Eye (tissue), 1 donor: ENCODE data around the gene PPP1R16B.
A peak's percentile ranks its signal among the peaks of the same experiment; 100 is the strongest.

Experiments used
- DNase-seq: peaks from one replicate; pipeline ENCODE4 v3.0.0-alpha.2; 2015

Gene PPP1R16B

DNA sequence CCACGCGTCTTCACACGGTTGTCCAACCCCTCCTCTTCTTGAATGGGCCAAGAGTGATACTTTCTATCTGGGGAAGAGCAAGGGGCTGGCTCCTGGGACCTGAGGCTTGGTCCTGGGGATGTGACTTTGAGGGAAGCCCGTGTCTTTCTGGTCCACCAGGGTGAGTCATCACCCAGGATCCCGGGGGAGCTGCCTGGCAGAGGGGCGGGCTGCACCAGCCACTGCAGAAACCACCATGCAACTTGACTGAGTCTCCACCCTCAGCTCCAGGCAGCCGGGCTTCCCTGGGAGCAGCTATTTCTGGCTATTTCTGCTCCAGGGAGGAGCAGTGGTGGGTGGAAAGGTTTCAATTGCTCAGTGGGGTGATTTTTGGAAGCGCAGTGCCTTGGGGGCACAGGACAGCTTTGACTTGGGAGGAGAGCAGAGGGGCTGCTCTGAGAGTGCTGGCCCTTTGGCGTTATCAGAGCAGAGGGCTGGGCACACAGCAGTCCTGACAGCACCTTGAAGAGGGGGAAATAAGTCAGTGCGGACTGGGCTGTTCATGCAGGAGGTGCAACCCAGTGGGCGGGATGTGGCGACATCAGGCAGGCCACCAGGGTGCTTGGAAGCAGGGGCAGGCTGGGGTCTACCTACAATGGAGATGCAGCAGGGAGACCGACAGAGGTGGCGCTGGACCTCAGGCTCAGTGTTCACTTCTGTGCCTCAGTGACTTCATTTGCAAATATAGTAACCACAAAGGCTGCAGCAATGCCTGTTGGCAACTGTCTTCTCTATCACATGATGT lies 75.6 kb downstream of the PPP1R16B start:
- no peak for DNase-seq

DNA sequence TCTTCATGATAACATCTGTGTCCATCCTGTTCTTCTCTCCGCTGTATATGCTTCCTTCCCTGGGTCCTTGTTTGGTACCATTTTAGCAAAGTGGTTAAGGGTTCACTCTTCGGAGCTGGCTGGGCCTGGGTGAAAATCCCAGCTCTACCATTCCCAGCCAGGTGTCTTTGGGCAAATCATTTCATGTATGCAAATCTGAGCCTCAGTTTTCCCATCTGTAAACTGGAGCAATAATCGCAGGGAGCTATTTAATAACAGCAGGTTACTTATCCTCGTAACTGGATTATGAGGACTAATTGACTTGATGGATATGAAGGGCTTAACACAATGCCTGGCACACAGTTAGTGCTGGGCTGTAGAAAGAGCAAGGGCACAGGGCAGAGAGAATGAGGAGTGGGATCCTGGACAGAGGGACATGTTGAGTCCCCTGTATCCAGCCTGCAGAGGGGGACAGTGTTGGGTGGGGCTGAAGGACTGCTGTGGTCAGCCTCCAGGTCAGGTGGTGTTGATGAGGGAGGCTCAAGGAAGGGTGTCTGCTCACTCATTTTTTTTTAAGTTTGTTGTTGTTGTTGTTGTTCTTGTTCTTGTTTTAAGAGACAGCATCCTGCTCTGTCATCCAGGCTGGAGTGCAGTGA lies 76.4 kb downstream of the PPP1R16B start:
- DNase-seq: no peak

DNA sequence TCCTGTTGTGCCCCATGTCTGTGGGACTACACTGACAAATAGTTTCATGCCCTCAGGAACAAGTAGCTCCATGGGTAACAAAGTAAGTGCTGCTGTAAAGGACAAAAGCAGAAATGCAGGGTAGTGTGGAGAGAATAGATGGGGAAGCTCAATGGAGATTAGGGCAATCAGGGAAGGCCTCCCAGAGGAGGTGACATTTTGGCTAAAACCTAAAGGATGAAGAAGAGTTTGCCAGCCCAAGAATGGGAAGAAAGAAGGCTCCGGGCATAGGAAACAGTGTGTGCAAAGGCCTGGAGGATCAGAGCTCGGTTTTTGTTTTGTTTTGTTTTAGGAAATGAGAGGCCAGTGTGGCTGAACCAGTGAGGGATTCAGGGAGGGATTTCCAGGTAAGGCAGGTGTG lies 77.1 kb downstream of the PPP1R16B start:
- DNase-seq: no peak

DNA sequence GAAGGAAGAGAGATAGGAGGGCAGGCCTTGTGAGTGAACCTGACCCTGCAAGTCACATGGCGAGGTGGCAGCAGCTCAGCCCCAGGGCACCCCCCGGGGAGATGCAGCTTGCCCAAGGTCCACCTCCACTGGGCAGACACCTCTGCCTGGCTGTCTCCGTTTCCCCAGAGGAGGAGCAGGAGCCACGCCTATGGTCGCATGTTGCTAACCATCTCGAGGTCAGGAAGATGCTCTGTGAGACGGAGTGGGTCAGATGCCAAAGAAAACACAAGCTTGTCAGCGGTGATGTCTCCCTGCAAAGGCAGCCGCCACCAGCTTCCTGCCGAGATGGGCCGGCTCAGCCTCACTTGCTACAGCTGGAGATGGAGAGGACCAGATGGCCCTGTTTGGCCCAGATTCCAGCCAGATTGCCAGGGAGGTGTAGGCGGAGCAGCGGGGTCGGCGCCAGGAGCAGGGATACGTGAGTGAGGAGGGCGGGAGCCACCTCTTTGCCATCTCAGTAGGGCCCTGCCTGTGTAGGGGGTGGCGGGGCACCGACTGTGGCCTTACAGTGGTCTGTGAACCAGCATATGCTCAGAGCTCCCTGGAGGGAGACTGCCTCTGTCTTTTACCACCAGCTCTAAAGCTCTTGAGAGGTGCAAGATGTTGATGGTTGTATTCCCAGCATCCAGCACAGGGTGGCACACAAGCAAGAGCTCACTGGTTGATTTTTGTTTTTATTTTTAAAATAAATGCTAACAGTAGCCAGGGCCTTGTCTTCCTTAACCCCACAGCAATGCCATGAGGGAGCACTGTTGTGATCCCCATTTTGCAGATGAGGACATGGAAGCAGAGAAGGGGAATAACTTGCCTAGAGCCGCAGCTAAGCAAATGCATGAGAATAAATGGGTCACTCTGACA lies 77.8 kb downstream of the PPP1R16B start:
- DNase-seq: peak; percentile 48

DNA sequence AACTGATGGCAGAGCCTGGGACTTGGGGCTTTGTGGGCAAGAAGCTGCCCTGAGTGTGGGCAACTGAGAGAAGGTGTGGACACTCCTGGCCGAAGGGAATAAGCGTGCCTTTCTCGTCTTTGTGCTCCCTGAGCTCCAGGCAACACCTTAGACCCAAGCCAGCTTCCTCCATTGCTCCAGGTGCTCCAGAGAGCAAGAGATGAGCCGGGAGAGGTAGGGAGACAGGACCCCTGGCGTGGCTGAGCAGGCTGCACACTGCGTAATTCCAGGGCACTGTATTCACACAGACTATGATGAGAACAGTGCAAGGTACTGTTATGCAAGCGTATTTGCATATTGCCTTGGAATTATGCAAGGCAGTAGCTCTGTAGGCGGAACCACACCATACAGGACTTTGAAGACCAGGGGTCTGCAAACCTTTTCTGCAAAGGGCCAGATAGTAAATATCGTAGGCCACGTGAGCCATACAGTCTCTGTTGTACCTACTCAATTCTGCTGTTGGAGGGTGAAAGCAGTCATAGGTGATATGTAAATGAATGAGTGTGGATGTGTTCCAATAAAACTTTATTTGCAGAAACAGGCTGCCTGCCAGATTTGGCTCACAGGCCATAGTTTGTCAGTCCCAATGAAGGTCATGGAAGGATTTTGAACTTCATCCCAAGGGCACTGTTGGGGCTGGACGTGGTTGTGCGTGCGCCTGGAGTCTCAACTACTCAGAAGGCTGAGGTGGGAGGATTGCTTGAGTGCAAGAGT lies 78.7 kb downstream of the PPP1R16B start:
- no peak for DNase-seq

DNA sequence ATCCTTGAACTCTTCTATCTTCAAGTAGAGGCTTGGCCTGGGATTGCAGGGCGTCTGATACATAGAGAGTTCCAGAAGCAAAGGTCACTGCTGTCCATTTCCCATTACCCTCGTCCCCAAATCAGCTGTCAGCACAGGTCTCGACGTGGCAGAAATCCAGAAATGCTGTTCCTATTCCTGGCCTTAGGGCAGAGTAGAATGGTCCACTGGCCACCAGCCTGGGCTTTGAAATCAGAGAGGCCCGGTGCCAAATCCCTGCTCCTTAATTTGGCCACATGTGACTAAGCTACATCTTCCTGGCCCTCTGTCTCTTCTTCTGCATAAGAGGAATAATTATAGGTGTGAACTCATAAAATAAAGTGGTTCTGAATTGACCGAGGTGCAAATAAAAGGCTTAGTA lies 79.9 kb downstream of the PPP1R16B start:
- DNase-seq: no peak

DNA sequence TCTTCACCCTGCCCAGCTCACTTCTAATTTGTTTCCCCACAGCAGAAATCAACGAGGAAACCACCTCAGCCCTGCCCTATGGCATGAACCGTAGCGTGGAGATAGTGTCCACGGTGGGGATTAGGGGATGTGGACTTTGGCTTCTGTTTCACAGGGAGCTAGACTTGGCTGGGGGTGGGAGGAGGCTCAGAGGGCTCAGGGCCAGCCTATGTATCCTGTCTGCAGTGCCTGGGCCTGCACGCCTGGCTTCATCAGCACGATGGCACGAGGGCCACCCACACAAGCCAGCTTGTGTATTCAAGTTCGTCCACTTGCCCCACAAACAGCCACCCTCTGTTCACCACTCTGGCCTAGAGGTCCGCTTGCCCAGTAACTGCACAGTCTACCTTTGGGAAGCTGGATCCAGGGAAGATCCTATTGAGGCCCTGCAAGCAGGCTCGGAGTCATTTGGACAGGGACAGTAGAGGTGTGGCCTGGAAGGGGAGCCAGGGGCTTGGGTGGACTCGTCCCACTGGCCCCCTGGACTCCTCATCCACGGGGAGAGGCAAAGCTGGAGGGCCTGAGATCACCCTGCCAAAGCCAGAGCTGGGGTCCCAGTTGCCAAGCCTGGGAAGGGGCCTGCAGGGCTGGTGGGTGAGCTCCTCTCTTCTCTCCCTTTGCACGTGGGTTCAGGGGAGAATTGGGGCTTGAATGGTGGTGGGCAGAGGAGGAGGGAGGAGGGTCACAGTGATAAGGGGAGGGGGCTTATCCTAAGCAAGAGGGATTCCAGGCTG lies 82.7 kb downstream of the PPP1R16B start:
- no peak for DNase-seq

DNA sequence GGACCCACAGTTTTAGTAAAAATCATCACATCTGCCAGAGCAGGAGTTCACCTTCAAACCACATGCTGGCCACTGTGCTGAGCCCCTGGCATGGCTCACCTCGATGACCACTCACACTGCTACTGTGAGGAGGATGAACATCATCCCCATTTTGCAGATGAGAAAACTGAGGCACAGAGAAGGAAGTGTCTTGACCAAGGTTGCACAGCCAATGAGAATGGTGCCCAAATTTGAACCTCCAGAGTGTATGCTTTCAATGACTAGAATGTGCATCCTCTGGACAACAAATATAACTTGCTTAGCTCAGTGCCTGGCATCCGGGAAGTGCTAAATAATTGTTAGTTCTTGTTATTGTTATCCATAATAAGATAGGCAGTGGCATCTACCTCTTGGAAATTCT lies 83.6 kb downstream of the PPP1R16B start:
- no peak for DNase-seq

DNA sequence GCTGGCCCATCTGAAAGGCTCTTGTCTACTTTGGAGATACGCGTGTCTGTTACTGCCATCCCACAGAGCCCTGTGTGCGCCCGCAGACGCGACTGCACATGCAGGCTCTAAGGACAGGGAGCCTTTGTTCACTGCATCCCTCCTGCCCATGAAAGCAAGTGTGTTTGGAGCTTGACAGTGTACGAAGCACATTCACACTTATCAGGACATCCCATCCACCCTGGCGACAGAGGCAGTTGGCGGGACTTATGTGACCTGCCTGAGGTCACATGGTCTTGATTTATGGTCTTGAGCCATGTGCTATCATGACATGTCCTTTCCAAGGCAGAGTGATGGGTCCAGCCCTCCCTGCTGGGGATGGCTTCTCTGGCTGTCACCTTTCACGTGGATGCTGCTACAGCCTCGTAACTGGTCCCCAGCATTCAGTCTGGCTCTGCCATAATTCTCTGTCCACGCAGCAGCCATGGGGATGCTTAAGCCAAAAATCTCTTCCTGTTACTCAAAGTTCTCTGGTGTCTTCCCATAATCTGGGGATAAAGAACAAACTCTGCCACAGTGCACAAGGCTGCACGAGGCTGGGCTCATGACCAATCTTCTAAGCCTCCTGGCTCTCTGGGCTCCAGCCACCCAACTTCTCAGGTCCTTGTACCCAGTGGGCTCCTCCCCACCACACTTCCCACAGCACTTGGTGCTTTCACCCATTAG lies 84.4 kb downstream of the PPP1R16B start:
- DNase-seq: no peak

DNA sequence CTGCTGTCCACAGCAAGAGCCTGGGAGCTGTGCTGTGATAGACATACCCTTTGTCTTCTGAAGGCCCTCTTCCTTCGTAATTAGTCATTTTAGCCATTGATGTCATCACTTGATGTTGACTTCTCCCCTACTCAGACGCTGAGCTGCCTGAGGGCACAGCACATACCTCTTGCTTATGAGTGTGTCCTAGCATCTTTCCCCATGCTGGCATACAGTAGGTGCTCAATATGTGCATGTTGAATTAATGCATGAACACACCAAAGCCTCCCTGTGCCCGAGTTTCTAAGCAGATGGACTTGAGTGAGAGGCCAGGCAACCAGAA lies 85.0 kb downstream of the PPP1R16B start:
- DNase-seq: no peak

DNA sequence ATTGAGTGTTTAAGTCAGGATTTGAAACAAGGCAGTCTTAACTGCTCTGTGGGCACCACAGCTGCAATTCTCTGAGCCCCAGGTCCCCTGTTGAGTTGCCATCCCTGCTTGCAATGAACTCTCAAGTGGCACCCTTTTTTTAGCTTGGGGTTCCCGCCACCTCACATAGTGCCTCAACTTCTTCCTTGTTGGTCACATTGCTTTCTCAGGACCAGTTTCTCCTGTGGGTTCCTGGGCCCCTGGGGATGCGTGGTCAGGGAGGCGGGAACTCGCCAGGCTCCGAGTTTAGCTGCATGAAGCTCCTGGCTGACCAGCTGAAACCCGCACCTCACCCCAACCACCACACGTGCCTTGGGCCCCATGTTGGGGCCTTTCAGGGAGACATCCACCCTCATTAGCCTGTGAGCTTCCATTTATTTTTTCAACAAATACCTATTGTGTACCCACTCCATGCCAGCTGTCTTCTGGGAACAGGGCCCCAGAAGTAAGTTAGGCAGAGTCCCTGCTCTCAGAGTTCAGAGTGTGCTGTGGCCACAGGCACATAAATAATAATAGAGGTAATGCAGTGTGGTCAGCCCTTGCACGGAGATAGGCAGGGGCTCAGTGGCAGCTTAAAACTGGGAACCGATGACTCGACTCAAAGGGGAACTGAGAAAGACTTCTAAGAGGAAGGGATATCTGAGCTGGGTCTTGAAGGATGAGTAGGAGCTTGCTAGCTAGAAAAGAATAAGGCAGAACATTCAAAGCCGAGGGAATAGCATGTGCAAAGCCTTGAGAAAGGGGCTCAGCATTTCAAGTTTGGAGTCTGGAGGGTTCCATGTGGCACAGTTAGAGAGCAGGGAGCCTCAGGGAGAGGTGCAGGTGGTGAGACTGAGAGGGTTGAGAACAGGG lies 86.8 kb downstream of the PPP1R16B start:
- no peak for DNase-seq

DNA sequence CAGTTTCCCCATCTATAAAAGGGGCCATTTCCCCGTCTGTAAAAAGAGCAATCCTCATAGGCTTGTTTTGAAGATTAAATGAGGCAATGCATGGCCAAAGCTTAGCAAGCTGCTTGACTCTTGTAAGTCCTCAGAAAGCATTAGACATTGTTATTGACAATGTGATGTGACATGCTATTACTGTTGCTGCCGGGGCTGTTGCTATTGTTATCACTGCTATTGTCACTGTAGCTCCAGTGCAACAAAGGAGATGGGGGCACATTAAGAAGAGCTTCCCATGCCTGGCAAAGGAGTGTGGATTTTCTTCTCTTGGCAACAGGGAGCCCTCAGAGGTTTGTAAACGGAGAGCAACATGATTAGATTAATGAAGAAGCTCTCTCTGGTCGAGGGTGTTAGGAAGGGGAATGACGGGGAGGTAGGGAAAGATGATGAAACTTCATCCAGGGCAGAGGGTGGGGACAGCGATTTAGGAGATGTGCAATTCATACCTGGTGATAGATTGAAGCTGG lies 87.6 kb downstream of the PPP1R16B start:
- DNase-seq: peak; percentile 46

DNA sequence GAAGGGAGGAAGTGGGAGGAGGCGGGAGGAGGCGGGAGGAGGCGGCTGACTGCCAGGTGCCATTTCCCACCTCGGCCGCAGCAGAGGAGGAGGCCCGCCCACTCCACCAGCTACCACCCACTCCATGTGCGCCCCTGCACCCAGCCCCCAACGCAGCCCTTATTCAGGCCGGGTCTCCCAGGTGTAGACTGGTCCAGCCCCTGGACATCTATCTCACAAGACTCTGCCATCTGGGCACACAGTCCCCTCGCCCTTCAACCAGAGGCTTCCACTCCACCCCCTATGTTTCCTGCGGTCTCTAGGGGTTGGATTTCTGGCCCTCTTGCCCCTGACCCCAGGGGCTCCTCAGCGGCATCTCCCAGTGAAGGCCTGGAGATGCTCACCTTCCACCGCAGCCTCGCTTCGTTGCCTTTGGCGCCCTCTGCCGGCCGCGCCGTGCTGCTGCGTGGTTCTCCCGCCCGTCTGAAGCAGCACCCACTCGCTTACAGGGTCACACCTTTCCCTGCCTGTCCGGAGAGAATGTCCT lies 88.1 kb downstream of the PPP1R16B start:
- DNase-seq: peak; percentile 86

DNA sequence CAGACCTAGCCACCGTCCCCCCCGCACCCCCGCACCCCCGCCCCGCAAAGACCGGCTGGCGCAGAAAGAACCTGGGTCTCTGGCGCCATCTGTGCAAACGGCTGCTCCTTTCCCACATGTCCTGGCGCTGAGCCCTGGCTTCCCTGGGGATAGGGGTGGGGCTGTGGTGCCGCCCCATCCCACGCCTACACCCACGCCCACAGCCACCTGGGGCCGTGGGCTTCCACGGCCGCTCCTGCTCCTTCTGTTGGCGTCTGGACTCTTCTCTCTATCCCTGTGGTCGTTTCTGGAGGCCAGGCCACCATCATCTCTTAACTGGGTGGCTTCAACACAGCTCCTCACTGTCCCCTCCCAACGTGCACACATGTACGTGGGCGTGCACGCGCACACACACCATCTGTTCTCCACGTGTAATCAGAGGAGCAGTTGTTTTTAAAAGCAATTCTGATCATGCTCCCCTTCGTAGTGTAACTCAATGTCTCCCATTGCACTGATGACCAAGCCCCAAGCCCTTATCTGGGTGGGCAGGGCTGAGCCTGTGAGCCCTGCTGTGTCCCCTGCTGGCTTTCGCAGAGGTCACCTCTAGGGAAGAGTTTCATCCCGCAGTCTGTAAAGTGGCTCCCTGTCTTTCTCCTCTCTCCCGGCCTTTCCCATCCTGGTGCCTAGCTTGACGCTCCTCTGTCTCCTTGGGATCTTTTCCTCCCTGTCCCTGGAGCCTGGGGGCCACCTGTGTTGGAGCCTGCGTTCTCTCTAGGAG lies 88.8 kb downstream of the PPP1R16B start:
- DNase-seq: peak; percentile 54

DNA sequence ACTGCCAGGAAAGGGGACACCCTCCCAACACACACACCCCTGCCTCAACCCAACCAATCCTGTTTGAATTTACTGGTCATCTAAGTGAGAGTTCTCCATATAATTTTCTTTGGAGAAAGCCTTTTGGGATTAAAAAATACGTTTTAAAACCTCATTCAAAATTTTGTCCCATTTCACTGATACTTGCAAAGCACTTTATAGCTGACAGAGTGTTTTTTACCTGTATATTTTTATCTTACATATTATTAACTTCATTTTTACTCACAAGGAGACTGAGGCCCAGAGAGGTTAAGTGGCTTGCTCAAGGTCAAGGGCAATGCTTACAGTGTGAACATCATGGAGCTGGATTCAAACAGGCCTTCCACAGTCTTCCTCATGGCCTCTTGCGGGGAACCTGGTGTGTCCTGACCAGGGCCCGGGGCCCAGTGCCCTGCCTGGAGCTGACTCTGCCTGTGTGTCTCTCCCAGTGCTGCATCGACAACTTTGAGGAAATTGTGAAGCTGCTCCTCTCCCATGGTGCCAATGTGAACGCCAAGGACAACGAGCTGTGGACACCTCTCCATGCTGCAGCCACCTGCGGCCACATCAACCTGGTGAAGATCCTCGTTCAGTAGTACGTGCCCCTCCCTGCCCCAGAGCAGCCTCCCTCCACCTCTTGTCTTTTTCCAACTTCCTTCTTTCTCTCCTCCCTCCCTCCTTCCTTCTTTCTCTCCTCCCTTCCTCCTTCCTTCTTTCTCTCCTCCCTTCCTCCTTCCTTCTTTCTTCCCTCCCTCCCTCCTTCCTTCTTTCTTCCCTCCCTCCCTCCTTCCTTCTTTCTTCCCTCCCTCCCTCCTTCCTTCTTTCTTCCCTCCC lies 89.8 kb downstream of the PPP1R16B start:
- no peak for DNase-seq

DNA sequence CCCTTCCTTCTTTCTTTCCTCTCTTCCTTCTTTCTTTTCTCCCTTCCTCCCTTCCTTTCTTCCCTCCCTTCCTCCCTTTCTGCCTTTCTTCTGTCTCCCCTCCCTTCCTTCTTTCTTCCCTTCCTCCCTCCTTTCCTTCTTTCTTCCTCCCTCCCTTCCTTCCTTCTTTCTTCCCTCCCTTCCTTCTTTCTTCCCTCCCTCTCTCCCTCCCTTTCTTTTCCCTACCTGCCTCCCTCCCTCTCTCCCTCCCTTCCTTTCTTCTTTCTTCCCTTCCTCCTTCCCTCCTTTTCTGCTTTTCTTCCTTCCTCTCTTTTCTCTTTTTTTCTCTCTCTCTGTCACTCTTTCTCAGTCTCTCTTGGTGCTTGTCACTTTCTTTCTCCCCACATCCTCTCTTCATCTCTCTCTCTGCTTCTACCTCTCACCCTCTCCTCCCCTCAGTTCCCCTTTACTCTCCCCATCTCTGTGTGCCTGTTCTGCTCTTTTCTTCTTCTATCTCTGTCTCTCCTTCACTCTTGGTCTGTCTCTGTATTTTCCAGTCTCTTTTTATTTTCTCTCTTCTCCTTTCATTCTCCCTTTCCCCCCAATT lies 90.6 kb downstream of the PPP1R16B start:
- DNase-seq: no peak

DNA sequence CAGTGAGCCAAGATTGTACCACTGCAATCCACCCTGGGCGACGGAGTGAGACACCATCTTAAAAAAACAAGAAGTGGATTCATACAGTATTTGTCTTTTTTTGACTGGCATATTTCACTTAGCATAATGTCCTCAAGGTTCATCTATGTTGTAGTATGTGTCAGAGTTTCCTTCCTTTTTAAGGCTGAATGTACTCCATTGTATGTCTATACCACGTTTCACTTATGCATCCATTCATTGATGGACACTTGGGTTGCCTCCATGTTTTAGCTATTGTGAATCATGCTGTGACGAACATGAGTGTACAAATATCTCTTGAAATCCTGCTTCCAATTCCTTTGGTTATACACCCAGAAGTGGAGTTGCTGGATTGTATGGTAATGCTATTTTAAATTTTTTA lies 91.8 kb downstream of the PPP1R16B start:
- DNase-seq: no peak

DNA sequence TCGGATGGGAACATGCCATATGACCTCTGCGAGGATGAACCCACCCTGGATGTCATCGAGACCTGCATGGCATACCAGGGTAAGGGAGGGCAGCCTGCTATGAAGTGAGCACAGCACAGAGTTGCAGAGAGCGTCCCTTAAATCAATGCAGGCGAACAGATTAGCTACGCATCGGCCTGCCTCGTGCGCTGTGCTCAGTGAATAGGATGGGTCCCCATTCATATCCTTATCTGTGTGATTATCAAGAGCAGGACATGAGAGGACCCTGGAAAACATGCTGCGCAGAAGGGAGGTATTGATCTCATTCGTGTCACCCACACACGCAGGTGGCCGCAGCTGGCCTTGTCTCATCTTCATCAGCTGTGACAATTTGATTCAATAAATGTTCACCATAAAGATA lies 95.1 kb downstream of the PPP1R16B start:
- DNase-seq: no peak
